HuH-7.5 (cell line): Measurements from ENCODE around the gene TRMT2A.

ENCODE experiments used
- DNase-seq: peaks from one replicate; pipeline ENCODE4 v3.0.0; 2011; ENCODE audit warnings: low spot score

TRMT2A gene

DNA sequence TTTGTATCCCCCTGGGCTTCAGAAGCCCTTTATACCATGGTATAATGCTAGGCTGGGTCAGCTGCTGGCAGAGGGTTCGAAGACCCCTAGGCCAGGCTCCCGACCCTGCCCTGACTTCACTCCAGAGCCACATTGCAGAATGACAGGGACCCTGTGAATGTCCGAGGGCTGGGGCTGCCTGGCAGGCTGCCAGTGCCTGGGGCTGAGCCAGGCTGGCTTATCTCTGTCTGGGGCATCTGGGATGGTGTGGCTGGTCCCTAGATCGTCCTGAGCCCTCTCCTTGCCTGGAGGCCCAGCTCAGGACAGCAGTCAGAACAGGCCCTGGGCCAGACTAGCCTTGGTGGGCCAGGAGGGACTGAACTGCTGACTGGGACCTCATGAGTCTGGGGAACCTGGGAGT lies 18.2 kb upstream of the TRMT2A start:
- DNase-seq = no peak

DNA sequence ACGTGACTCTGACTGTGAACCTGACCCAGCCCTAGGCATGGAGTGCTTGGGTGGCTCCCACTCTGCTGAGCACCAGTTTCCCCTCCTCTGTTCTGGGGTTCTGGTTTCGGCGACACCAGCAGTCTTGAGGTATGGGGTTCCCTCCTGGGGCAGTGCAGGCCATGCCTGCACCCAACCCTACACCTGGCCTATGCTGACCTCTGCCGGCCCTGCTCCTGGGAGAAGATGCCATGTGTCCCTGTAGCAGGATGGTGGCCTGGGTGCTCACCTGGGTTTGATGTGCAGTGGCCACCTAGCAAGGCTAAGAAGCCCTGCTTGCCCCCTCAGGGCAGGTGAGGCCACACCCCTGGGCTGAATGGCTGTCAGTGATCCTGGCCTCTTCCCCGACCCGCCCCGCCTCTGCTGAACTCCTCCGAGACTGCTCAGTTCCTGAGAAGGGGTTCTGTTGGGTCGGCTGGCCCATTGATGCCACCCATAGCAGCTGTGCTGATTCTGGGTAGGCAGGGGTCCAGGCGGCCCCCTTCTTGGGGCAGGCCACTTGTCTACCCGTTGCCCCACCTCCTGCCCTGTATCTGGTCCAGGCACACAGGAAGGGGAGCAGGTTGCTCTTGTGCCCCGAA lies 17.0 kb upstream of the TRMT2A start:
- DNase-seq = no peak

DNA sequence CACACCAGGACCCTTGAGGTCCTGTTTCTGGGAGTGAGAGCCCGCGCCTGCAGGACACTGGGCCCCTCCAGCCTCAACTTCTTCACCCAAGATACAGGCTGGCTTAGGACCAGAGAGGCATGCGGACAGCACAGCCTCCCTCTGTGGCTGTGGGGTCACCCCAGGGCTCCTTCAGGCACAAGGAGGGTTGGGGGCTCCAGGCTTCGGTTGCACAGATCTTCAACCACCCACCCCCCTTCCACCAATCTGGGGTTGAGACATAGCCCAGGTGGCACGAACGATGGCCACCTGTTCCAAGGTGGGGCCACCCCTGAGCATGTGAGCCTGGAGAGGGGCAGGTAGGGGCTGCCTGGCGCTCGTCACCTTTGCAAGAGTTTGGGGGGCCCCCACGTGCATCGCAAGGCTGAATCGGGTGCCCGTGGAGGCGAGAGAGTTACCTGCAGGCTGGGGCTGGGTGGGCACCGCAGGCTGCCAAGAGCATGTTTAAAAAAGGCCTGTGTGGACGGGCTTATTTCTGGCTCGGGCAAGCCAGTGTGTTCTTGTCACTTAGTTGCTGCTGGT lies 15.7 kb upstream of the TRMT2A start:
- DNase-seq = no peak

DNA sequence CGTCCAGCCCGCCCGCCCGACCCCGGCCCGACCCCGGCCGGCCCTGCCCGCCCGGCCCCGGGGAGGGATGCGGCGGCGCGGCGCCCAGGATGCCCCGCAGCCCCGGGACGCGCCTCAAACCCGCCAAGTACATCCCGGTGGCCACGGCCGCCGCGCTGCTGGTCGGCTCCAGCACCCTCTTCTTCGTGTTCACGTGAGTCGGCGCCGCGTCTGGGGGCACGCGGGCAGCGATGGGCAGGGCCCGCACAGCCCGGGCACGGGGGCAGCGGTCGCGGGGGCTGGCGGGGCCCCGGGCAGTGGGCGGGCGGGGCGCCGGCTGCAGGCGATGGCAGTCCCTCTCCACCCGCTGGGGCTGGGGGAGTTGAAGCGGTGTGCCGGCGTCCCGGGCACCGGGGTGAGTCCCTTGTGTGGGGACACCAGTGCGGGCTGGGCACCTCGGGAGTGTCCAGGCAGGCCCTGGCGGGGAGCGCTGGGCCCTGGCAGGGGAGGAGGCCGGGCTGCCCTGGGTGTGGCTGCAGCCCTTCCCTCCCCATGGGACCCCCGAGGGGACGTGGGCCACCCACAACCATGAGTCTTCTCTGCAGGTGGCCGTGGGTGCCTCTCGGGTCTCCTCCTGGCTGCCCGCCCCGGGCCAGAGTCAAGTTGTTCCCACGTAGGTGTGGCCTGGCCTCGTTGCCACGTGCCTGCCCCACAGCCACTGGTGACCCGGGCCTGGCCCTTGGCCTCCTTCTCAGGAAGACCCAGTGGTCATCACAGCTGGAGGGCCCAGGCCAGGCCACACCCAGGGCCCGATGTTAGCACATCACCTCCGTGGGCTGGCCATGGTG lies 15.0 kb upstream of the TRMT2A start:
- no peak for DNase-seq

DNA sequence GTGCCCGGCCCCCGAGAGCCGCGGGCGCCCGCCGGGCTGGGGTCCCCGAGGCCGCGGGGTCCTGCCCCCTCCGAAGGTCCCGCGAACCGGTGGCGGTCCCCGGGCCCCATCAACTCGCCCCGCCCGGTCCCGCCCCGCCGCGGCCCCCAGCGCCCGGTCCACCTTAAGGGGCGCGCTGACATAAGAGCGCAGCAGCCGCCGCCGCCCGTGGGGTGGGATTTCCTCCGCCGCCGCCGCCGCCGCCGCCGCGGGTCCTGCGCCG lies 14.5 kb upstream of the TRMT2A start, which contains the start of gene ZDHHC8:
Gene ZDHHC8 (plus strand): TSS at position 208 of the 262 bp plus-strand sequence. CDS start 144 bp downstream, outside the sequence.
- no peak for DNase-seq

DNA sequence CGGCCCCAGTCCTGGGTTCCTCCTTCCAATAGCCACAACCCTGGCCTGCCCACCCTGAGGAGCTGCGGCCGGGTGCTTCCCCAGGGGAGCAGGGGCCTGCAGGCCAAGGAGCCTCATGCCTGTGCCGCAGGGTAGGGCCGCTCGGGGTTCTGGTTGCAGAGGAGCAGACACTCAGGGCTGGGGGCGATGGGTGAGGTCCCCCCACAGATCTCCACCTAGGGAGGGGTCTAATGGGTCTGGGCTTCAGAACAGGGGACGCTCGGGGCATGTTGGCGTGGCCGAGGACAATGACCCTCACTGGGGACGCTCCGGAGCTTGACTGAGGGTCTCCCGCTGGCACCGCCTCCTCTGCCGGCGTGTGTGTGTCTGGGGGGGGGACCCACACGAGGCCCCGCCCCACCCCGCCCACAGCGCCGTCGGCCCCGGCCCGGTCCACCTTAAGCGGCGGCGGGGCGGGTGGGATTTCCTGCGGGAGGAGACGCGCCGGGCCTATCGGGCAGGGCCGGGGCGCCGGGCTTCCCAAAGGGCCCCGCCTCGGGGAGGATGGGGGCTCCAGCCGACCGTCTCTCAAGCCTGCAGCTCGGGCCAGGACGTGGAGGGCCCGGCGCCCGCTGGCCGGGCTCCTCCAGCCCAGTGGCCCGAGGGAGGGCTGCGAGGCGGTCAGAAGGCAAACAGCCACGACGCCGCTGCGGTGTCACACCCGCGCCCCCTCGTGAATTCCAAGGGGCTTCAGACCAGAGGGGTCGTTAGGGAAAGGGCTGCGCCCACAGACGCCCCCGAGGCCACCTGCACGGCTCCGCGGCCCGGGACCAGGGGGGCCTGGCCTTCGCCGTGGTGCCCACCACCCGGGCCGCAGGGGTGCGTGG lies 13.9 kb upstream of the TRMT2A start:
- DNase-seq = peak; percentile 81

DNA sequence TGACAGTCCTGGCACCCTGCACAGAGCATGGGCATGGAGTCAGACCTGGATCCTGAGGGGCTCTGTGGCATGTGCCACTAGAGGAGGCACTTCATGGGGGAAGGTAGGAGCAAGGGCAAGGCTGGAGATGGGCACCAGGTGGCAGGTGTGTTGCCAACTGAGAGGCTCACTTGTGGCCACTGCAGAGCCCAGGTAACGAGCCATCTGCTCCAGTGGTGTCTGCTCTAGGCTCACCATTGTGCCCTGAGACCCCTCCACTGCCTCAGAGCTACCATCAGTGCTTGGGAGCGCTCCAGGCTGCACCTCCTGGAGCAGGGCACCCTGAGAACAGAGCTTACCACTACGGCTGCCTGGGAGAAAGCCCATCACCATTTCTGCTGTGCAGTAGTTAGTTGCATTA lies 13.3 kb upstream of the TRMT2A start:
- DNase-seq = no peak

DNA sequence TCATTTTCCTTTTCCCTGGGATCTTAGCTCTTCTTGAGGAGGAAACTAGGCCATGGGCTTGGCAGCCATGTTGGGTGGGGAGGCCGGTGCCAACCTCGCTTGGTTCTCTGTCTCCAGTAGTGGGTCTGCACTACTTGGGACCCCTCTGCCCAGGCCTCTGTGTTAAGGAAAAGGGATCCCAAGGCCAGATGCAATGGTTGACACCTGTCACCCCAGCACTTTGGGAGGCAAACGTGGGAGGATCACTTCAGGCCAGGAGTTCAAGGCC lies 12.7 kb upstream of the TRMT2A start:
- no peak for DNase-seq

DNA sequence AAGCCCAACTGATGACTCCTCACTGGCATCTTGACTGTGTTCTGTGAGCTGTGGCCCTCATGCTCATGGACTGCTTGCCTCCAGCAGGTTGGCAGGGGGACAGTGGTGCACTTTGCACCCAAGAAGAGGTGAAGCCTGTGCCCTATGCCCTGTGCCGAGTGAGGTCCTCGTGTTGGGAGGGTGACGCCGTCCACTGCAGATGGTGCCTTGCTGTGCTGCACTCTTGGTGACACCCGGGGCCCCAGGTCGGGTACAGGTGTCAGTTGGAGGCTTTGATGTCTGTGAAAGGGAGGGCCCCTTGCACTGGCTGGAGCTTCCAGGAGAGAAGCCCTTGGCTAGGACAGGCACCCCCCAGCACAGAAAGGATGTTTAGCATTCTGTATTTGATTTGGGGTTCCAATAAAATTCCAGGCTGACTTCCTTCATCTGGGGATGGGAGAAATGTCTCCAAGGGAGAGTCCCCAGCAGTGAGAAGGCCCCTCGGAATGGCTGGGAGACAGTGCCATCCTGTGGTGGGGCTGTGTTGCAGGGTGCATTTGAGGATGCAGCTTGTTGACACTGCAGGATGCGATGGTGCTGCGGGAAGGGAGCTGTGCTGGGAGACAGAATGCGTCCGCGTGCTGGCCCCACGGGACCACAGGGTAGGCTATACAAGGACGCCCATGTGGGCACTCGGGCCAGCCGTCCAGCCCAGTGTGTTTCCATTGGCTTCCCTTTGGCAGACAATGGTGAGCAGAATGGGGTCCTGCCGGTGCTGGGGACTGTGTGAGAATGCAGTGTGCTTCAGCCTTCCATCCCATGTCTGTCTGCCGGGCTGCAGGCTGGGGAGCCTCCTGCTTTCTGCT lies 12.1 kb upstream of the TRMT2A start:
- peak; percentile 71 for DNase-seq

DNA sequence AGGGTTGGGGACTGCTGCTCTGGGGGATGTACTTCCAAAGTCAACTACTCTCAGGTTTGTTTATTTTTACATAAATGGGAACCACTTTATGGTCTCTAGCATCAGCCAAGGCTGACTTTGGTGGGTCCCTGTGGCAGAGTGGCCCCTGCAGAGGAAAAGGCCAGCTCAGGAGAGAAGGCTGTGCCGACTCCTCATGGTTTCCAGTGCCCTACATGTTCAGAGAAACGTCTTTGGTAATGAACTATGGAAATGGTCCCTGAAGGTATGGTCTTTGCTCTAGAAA lies 11.5 kb upstream of the TRMT2A start:
- no peak for DNase-seq

DNA sequence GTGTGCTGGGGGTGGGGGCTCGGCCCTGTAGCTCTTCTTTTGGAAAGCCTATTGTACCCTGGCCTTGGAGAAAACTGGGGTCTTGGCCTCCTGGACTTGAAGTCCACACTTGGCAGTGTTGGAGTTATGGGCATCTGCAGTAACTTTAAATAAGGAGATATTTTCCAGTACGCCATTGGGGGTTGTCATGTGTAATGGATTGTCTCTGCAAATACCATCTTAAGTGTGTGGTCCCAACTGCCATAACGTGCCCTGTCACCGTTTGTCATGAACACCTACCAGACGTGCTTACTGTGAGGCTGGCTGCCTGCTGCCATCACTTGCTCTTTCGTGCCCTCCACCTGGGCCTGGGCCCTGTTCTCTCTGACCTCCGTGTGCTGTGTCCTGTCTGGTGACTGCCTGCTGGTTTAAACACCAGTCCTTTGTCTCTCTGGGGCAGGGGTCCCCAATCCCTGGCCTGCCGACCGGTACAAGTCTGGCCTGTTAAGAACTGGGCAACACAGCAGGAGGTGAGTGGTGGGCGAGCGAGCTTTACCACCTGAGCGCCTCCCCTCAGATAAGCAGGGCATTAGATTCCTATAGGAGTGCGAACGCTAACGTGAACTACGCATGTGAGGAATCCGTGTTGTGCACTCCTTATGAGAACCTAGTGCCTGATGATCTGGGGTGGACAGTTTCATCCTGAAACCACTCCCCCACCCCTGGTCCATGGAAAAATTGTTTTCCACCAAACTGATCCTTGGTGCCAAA lies 11.0 kb upstream of the TRMT2A start:
- DNase-seq = no peak

DNA sequence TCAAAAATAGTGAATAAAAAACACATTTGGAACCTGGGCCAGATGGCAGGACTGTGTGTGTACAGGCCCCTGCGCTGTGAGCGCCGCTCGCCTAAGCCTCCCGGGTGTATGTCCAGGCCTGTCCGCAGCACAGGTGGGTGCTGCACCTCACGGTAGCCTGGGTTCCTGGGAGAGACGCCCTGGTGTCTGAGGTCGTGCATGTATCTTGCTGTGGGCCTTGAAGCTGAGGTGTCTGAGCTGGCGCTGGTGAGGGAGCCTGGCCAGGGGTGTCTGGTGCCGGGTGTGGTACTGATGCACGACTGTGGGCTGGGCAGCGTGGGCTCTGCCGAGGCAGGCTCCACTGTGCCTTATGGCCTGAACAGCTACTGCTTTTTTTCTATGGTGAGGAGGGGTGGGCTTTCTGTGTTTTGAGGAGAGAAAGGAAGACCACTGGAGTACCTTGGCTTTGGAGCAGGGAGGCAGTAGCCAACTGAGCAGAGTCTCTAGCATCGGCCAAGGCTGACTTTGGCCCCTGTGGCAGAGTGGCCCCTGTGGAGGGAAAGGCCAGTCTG lies 10.4 kb upstream of the TRMT2A start:
- no peak for DNase-seq

DNA sequence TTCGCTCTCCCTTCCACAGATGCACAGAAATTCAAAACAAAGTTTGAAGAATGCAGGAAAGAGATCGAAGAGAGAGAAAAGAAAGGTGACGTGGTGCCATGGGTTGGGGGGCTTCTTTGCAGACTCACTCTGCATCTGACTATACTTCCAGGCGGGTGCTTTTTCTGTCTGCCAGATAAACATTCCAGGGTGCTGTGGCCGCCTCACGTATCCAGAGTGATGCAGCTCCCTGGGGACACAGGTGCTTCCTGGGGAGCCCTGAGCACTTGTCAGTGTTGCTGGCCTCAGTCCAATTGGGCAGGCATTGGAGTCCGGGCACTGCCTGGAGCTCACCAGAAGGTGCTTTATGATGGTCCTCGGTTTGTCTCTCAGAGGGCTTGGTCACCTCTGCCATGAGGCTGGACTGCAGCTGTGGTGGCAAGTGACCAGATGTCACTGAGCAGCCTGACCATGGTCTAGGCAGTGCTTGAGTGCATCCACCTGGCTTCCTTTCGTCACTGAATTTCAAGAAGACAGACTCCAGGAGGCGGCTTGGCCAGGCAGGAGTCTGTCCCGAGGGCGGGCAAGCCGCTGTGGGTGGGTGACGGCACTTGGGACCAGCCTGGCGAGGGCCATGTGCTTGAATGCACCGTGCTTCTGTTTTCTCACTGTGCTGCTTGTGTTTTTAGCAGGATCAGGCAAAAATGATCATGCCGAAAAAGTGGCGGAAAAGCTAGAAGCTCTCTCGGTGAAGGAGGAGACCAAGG lies 9.4 kb upstream of the TRMT2A start:
- DNase-seq = no peak

DNA sequence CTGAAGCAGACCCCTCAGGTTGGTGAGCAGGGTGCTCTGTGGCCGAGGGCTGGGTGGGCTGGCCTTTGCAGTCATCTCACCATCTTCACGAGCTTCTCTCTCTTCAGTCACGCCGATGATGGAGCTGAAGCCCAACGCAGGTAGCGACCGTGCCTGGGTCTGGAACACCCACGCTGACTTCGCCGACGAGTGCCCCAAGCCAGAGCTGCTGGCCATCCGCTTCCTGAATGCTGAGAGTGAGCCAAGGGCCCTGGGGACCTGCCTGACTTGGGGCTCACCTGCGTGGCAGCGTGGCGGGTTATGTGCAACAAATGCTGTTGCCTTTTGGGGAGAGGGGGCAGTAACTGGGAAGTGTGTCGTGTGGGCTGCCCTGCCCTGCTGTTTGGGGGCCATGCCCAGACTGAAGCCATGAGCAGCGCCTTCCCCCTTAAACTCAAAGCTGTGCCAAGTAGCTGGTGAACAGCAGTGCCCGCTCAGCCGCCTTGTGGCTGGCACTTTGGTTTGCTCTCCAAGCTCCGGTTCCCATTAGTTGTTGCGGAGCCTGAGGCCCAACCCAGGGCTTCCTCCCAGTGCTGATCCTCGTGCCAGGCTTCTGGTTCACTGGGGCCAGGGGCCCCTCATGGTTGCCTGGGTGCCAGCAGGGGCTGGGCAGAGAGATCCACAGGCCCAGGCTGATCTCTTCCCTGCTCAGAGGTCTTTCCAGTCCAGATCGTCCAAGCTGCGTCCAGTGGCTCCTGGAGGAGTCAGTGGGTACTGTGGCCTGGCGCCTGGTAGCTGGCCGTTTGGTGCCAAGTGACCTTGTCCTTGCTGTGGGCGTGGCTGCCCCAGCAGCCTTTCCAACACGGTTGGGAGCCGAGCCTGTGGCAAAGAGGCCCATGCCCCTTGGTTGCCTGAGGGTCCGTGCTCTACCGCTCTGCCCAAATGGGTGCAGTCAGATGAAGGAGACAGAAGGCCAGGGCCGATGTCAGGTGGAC lies 8.5 kb upstream of the TRMT2A start:
- no peak for DNase-seq

DNA sequence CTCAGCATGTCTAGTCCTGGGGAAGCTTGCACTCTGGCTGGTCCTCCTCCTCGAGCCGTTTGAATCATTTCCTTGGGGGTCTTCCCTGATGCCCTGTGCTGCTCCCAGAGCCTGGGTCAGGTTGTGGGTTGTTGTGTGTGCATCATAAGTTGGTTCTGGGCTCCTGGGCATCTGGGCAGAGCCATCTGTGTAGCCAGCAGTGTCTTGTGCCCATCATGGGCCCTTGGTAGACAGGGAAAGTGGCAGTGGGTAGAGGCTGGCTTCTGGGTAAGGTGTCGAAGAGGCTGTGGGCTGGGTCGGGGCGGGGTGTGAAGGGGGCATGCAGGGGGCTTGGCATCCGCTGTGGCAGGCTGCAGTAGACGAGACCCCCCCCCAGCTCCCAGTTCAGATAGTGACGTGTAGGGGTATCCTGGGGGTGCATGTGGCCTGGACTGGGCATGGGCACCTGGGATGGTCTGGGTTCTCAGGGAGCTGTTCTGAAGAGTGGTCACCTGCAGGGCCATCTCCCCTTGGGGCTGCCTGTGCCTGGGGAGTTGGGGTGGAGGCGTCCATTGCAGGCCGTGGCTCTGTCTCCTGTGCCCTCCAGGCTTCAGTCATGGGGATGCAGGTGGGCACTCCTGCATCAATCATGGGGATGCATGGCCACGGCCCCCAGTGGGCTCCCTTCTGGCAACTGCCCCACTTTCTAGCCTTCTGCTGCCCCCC lies 7.2 kb upstream of the TRMT2A start:
- no peak for DNase-seq

DNA sequence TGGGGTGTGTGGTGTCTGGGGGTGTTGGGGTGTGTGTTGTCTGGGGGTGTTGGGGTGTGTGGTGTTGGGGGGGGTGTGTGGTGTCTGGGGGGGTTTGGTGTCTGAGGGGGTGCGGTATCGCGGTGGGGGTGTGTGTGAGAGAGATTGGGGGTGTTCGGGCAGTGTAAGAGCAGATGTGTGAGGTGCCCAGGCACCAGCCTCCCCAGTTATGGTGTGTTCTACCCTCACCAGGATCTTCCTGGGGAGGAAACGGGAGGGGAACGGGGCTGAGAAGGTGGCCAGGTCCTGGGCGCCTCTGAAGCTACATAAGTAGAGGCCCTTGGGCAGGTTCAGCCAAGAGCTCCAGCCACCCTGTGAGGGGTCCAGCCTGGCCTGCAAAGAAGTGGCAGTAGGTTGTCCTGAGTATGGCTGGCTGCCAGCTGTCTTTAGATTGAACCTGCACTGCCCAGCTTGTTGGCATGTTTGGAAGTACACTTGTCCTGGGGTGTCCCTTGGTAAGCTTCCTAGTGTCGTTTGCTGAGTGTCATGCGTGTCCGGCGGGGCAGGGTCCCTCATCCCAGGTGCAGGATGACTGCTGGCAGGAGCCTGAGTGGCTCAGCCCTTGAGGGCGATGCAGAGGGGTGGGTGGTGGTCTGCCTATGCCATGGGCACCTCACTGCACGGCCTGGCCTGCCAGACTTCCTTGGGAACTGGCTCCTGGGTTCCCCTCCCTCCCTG lies 6.5 kb upstream of the TRMT2A start:
- no peak for DNase-seq

DNA sequence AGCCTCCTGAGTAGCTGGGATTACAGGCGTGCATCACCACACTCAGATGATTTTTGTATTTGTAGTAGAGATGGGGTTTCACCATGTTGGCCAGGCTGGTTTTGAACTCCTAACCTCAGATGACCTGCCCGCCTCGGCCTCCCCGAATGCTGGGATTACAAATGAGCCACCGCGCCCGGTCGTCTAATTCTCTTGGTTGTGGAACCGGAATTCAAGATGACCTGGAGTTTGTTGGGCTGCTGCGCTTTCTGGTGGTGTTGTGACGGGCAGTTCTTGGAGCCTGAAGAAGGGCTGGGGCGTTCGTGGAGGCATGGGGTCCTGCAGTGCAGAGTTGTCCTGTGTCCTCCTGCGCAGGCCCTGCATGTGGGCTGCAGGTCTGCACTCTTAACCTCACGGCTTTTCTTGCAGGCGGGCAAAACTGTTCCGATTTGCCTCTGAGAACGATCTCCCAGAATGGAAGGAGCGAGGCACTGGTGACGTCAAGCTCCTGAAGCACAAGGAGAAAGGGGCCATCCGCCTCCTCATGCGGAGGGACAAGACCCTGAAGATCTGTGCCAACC lies 4.9 kb upstream of the TRMT2A start:
- DNase-seq = no peak
